Activated naive CD8-positive, alpha-beta T cell treated with anti-CD3 and anti-CD28 coated beads, Interleukin-2, amount 10 ng/mL, durations not matched to agents 7 days and 5 days (primary cell): ENCODE measurements around the gene PRM3. TPM values are rescaled to one million over a fixed set of nuclear protein-coding genes. Genes with fewer than 3 reads are reported as not detected.

Experiments used
- ATAC-seq: fragments of 150-1000 bp; cut with Tn5 transposase; one replicate; pipeline ENCODE4 v1.10.0; 2021; ENCODE audit warnings: low read depth, moderate library complexity
- POLR2A ChIA-PET: fragments of 350-600 bp; sonication (Branson Sonifier 250); formaldehyde crosslinking; loops from one replicate; lab custom pipeline; 2021; ENCODE audit warnings: antibody characterized with exemption; lab: Charles Lee
- DNase-seq: peaks from one replicate; pipeline ENCODE4 v3.0.0; 2021
- H3K27ac Mint-ChIP-seq: one replicate; pipeline ENCODE4 v1.8.0; 2022; ENCODE audit warnings: mild to moderate bottlenecking, mixed read lengths
- H3K27me3 Mint-ChIP-seq: one replicate; pipeline ENCODE4 v1.8.0; 2022; ENCODE audit warnings: mild to moderate bottlenecking, moderate library complexity, mixed read lengths
- H3K36me3 Mint-ChIP-seq: one replicate; pipeline ENCODE4 v1.8.0; 2021; ENCODE audit warnings: mild to moderate bottlenecking, mixed read lengths
- H3K4me1 Mint-ChIP-seq: one replicate; pipeline ENCODE4 v1.8.0; 2021; ENCODE audit warnings: mixed read lengths
- H3K4me3 Mint-ChIP-seq: one replicate; pipeline ENCODE4 v1.8.0; 2022; ENCODE audit warnings: mild to moderate bottlenecking, moderate library complexity, mixed read lengths
- H3K9me3 Mint-ChIP-seq: one replicate; pipeline ENCODE4 v1.8.0; 2021; ENCODE audit warnings: mixed read lengths
- microRNA-seq: library from miRNA; unstranded; fragments of <30 nt; microRNA quantifications from one replicate; pipeline ENCODE4 v1.2.0, GENCODE V29; 2022
- total RNA-seq, 2 experiments: library from RNA; stranded (reverse); gene quantifications; one replicate each; pipeline ENCODE4 v1.2.3, GENCODE V29; 2021

The PRM3 gene
- total RNA-seq, 2 experiments from 2014 or later = not detected

- H3K27ac Mint-ChIP-seq = peak overlapping the region; percentile 100
- H3K27me3 Mint-ChIP-seq = no peaks in the 10 kb centered on the region
- ATAC-seq = peak; percentile 78
- peak overlapping the region; percentile 74 for H3K4me3 Mint-ChIP-seq
- POLR2A ChIA-PET = interaction anchor here (0.5 to 9.0 kb wide), 35 partner anchors 8 to 252 kb away, joined by 3 to 227 read pairs (median 4); partner anchors contain the start of gene SOCS1
- peak; percentile 80 for DNase-seq
- H3K9me3 Mint-ChIP-seq = no peaks in the 10 kb centered on the region
- H3K4me1 Mint-ChIP-seq = peaks cover 60% of the 10 kb centered on the region
- peaks cover 6% of the 10 kb centered on the region for H3K36me3 Mint-ChIP-seq
Measured at GRCh38 chr16:11224096-11224893, 49.1 kb downstream of the PRM3 start.

Small RNA genes lying within 50 kb of the gene (microRNA-seq; reads per million reads assigned to microRNA genes)
- gene MIR548H2 = not detected

Other genes starting within 250 kb of the PRM3 start
- gene SOCS1, start 17.4 kb downstream of the PRM3 start, total RNA-seq = 100 to 1,000 TPM; 165 to 176 TPM
- not detected for gene TNP2, start 4.3 kb downstream of the PRM3 start, total RNA-seq
- not detected for gene PRM2, start 2.9 kb upstream of the PRM3 start, total RNA-seq
- gene PRM1, start 7.7 kb upstream of the PRM3 start, total RNA-seq = not detected
- gene RMI2, start 71.8 kb upstream of the PRM3 start, total RNA-seq = 10 to 100 TPM; 89.8 to 93.0 TPM